GM23248 (cell line): ENCODE results near the gene CCDC85C.

ENCODE experiments used
- EZH2 ChIP-seq: fragments of 200-600 bp; sonication (generic); IDR thresholded peaks from 2 replicates; pipeline ENCODE4 v1.6.1; 2018; ENCODE audit warnings: antibody characterized with exemption, mild to moderate bottlenecking; ENCODE audit not compliant: insufficient read depth, poor library complexity, severe bottlenecking
- EZH2phosphoT487 ChIP-seq: fragments of 200-600 bp; sonication (generic); IDR thresholded peaks from 2 replicates; pipeline ENCODE4 v1.6.1; 2018; ENCODE audit warnings: antibody characterized with exemption, moderate library complexity, mild to moderate bottlenecking, low read depth; ENCODE audit not compliant: insufficient read depth

- TF ChIP-seq EZH2 (no peak), EZH2phosphoT487 (no peak)
Measured at GRCh38 chr14:99497894-99498293, 106.1 kb downstream of the CCDC85C start.
